Thyroid gland (tissue), 4 donors: ENCODE measurements around the gene TMEM74B. TPM values are rescaled to one million over a fixed set of nuclear protein-coding genes. Genes with fewer than 3 reads are reported as not detected.

Source experiments
- DNase-seq, 2 donors: peaks; one replicate each; pipeline ENCODE4 v3.0.0-alpha.2; 2019
- H3K27ac ChIP-seq, 3 donors: fragments of 200-600 bp; sonication (generic); 1 replicate in 2 of 3; 2 replicates in 1 of 3; pipeline ENCODE4 v1.5.1; 2016 to 2019; ENCODE audit warnings: mild to moderate bottlenecking in 1 of 3, moderate library complexity in 1 of 3
- H3K27me3 ChIP-seq: fragments of 200-600 bp; sonication (generic); one replicate; pipeline ENCODE4 v1.5.1; 2019
- H3K36me3 ChIP-seq, 2 donors: fragments of 200-600 bp; sonication (generic); one replicate each; pipeline ENCODE4 v1.5.1; 2016 to 2019
- H3K4me1 ChIP-seq, 2 donors: fragments of 200-600 bp; sonication (generic); one replicate each; pipeline ENCODE4 v1.5.1; 2017 to 2019
- H3K4me3 ChIP-seq, 3 donors: fragments of 200-600 bp; sonication (generic); replicated peaks in 1 of 3; 1 replicate in 2 of 3; 2 replicates in 1 of 3; pipeline ENCODE4 v1.5.1; 2016; ENCODE audit warnings: mild to moderate bottlenecking in 1 of 3
- H3K9me3 ChIP-seq: fragments of 200-600 bp; sonication (generic); one replicate; pipeline ENCODE4 v1.5.1; 2017
- CTCF ChIP-seq, 6 experiments: fragments of 200-600 bp in 3 of 6; fragments of 450-650 bp in 3 of 6; sonication (generic) in 3 of 6; IDR thresholded peaks; one replicate each; pipeline ENCODE4 v1.5.1; 2016 to 2019; ENCODE audit warnings: antibody characterized with exemption in 6 of 6, mild to moderate bottlenecking in 2 of 6, inconsistent platforms in 1 of 6, moderate library complexity in 1 of 6
- POLR2A ChIP-seq, 2 donors: fragments of 450-650 bp; IDR thresholded peaks; one replicate each; pipeline ENCODE4 v1.6.1; 2017; ENCODE audit warnings: antibody characterized with exemption in 2 of 2, mild to moderate bottlenecking in 2 of 2, moderate library complexity in 1 of 2
- WGBS, 2 donors: methylation state at CpG; one replicate each; pipeline ENCODE4 v1.1.5; 2017; 5-methylcytosine and 5-hydroxymethylcytosine counted together
- intact Hi-C: fragments of 100-400 bp; cut with DNase I; formaldehyde crosslinking; loops from one replicate; pipeline ENCODE4 v1.15.1; 2023
- total RNA-seq, 4 donors: library from RNA; depleted of rRNA; stranded (reverse); fragments of >200 nt; gene quantifications; one replicate each; pipeline ENCODE4 v1.2.3, GENCODE V29; 2016

TMEM74B gene
- total RNA-seq, 4 donors from 2014 or later = 0.63 to 2.7 (median 1.8) TPM

- Histone ChIP-seq H3K27ac (no peak overlapping the region), H3K4me1 (no peaks in the 10 kb centered on the region), H3K9me3 (no peaks in the 10 kb centered on the region), H3K4me3 (no peak overlapping the region), H3K27me3 (no peaks in the 10 kb centered on the region), H3K36me3 (no peaks in the 10 kb centered on the region)
- no peak for TF ChIP-seq CTCF (IDR thresholded peaks at IDR 0.05)
- no peak for TF ChIP-seq POLR2A (IDR thresholded peaks at IDR 0.05)
- no peak for DNase-seq
- intact Hi-C loops = no loop called here
- whole genome bisulfite sequencing, 2 donors = 57 to 64% methylated on average over 5 of the region's 5 CpGs
Measured at GRCh38 chr20:1203630-1204029, 18.8 kb upstream of the TMEM74B start.

GRCh38 chr20:1202762-1203504 is 18.2 kb upstream of the TMEM74B start, which contains the start of gene C20orf202:
TSS of gene C20orf202 (plus strand) at chr20:1203454. CDS start at chr20:1203586, 132 bp downstream.
- 71% methylated on average over 5 of the region's 5 CpGs for WGBS, 2 donors
- H3K27me3 ChIP-seq = no peaks in the 10 kb centered on the region
- no peak for DNase-seq
- TF ChIP-seq CTCF (IDR thresholded peaks at IDR 0.05) = no peak
- TF ChIP-seq POLR2A (IDR thresholded peaks at IDR 0.05) = no peak
- H3K27ac ChIP-seq = no peak within 1 kb of the TSS
- H3K4me3 ChIP-seq = no peak within 1 kb of the TSS
- no peaks in the 10 kb centered on the region for H3K9me3 ChIP-seq
- intact Hi-C loops = no loop called here
- H3K4me1 ChIP-seq = no peaks in the 10 kb centered on the region
- H3K36me3 ChIP-seq = no peaks in the 10 kb centered on the region

GRCh38 chr20:1199964-1200363 is 15.2 kb upstream of the TMEM74B start:
- no peaks in the 10 kb centered on the region for H3K9me3 ChIP-seq
- H3K36me3 ChIP-seq = no peaks in the 10 kb centered on the region
- 88% methylated on average over 1 of the region's 1 CpG for WGBS, 2 donors
- intact Hi-C loops = no loop called here
- TF ChIP-seq POLR2A (IDR thresholded peaks at IDR 0.05) = no peak
- TF ChIP-seq CTCF (IDR thresholded peaks at IDR 0.05) = no peak
- no peak overlapping the region for H3K27ac ChIP-seq
- no peak for DNase-seq
- H3K4me1 ChIP-seq = no peaks in the 10 kb centered on the region
- H3K4me3 ChIP-seq = no peak overlapping the region
- H3K27me3 ChIP-seq = no peaks in the 10 kb centered on the region

GRCh38 chr20:1199212-1199873 is 14.6 kb upstream of the TMEM74B start:
- whole genome bisulfite sequencing, 2 donors = 68 to 78% methylated on average over 7 of the region's 7 CpGs
- Histone ChIP-seq H3K9me3 (no peaks in the 10 kb centered on the region), H3K4me1 (no peaks in the 10 kb centered on the region), H3K27ac (no peak overlapping the region), H3K4me3 (no peak overlapping the region), H3K36me3 (no peaks in the 10 kb centered on the region), H3K27me3 (no peaks in the 10 kb centered on the region)
- no peak for TF ChIP-seq CTCF (IDR thresholded peaks at IDR 0.05)
- DNase-seq = no peak
- intact Hi-C loops = no loop called here

- H3K9me3 ChIP-seq = no peaks in the 10 kb centered on the region
- DNase-seq = no peak
- H3K27me3 ChIP-seq = no peaks in the 10 kb centered on the region
- H3K4me3 ChIP-seq = no peak overlapping the region
- H3K4me1 ChIP-seq = no peaks in the 10 kb centered on the region
- 94 to 96% methylated on average over 5 of the region's 5 CpGs for WGBS, 2 donors
- intact Hi-C loops = no loop called here
- no peak overlapping the region for H3K27ac ChIP-seq
- TF ChIP-seq CTCF (IDR thresholded peaks at IDR 0.05) = no peak
- no peaks in the 10 kb centered on the region for H3K36me3 ChIP-seq
Measured at GRCh38 chr20:1198751-1199150, 14.0 kb upstream of the TMEM74B start.
